C4-2B (cell line): ENCODE measurements around the gene CCDC82.

Experiments used
- H3K27ac ChIP-seq: fragments of 450-650 bp; 2 replicates; pipeline ENCODE4 v1.5.1; 2017
- ZFX ChIP-seq: fragments of 450-650 bp; IDR thresholded peaks from 2 replicates; pipeline ENCODE4 v1.6.1; 2017
- TF ChIP-seq, protein P1 (sequence below): fragments of 450-650 bp; conservative IDR thresholded peaks from 2 replicates; pipeline ENCODE4 v1.5.1; 2017; ENCODE audit warnings: mild to moderate bottlenecking

CCDC82 gene

DNA sequence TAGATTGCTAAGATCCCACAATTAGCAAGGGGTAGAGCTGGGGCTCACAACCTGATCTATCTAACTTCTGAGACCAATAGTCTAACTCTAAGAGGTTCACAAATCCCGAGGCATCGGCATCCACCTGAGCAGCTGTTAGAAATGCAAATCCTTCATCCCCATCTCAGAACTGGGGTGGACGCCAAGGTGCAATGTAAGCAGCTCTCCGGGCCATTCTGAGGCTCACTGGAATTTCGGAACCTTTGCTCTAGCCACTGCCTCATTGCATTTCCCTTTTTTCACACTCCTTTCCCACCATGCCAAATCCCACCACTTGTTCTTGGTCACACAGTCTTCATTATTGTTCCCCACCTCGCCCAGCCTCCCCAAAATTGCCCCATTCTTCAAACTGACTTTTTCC, 76.5 kb downstream of the CCDC82 start:
- no peak for TF ChIP-seq ZFX
- TF ChIP-seq, protein P1, sequence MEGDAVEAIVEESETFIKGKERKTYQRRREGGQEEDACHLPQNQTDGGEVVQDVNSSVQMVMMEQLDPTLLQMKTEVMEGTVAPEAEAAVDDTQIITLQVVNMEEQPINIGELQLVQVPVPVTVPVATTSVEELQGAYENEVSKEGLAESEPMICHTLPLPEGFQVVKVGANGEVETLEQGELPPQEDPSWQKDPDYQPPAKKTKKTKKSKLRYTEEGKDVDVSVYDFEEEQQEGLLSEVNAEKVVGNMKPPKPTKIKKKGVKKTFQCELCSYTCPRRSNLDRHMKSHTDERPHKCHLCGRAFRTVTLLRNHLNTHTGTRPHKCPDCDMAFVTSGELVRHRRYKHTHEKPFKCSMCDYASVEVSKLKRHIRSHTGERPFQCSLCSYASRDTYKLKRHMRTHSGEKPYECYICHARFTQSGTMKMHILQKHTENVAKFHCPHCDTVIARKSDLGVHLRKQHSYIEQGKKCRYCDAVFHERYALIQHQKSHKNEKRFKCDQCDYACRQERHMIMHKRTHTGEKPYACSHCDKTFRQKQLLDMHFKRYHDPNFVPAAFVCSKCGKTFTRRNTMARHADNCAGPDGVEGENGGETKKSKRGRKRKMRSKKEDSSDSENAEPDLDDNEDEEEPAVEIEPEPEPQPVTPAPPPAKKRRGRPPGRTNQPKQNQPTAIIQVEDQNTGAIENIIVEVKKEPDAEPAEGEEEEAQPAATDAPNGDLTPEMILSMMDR, result no peak
- H3K27ac ChIP-seq, result no peak overlapping the region

DNA sequence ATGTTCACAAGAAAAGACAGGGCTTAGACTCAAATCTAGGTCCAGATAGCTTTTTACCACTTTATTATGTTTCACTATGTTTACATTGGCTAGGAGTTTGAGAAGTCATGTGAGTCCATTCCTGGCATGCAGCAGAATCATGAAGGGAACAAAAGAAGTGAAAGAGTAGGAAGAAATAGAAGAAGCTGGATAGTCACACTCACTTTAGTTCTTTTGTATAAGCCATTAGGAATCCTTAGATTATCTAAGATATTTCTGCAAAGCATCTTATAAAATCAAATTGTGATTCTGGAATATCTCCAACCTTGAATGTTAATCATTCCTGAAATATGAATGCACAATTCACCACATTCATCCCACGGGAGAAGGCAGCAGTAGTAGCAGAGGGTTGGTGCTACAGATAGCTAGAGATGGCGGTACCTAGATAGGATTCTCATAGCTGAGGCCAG, 78.6 kb downstream of the CCDC82 start:
- peak overlapping the region; percentile 37; the same call in 1 of the 2 replicates for H3K27ac ChIP-seq
- TF ChIP-seq, protein P1, result no peak
- no peak for TF ChIP-seq ZFX

DNA sequence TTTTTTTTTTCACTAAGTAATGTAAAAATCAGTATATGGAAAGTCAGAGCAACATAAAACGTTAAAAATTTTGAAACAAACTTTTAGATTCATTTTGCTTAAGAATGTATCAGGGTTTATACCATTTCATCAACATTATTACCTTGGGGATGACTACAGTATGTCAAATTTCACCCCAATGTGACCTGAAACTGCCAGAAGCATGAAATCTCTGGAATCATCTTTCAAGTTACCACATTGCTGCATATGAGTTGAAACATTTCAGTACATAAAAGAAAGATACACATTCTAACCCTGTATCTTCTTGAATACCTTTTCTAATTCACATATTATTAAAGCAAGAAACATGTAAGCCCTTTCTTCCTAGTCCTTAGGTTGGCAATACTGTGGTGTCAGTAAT, 79.5 kb downstream of the CCDC82 start:
- H3K27ac ChIP-seq, result no peak overlapping the region
- no peak for TF ChIP-seq ZFX
- TF ChIP-seq, protein P1, result no peak

DNA sequence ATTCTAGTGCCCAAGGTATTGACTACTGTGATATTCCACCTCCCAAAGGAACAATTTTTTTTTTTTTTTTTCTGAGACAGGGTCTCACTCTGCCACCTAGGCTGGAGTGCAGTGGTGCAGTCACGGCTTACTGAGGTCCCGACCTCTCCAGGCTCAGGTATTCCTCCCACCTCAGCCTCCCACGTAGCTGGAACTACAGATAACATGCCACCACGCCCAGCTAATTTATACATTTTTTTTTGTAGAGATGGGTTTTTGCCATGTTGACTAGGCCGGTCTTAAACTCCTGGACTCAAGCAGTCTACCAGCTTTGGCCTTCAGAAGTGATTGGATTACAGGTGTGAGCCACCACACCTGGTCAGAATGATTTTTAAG, 80.1 kb downstream of the CCDC82 start:
- no peak overlapping the region for H3K27ac ChIP-seq
- TF ChIP-seq, protein P1, result no peak
- TF ChIP-seq ZFX, result no peak

DNA sequence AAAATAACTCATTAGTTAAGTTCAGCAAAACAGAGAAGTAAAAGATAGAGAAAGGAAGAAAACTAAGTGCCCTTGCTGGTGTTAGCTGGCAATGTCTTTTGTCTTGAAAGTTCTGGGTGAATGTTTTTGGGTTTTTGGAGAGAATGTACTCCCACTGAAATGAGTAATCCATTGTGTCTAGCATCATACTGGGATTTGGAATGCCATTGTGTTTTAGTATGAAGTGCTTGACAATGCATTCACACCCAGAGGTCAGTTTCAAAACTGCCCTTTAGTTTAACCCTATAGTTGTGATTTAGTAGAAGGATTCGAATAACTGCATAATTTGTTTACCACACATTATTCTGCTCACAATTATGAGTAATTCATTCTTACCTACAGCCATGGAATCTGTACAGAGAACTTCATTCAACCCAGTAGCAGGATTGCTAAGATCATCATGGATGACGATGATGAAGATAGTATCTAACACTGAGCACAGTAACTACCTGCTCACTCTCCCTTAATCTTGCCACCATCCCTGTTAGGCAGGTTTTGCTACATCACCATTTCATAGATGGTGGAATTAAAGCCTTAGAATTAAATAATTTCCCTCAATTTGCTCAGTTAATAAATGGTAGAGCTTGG, 80.6 kb downstream of the CCDC82 start:
- H3K27ac ChIP-seq, result no peak overlapping the region
- TF ChIP-seq, protein P1, result no peak
- TF ChIP-seq ZFX, result no peak

DNA sequence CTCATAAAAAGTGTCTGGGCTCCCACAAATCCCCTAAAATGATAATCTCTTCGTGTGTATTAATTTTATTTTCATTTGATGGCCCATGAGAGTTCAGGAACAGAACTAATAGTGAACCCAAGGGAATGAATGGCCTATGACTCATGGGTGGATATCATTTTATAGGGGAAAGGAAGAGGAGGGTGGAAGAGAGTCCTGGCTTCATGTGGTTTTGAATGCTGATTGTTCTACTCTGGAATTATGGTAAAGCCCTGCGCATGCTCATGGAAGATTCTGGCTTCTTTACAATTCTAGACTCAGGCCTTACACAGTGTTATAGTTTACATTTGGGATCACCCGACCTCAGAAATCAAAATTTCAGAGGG, 82.0 kb downstream of the CCDC82 start:
- H3K27ac ChIP-seq, result no peak overlapping the region
- no peak for TF ChIP-seq ZFX
- TF ChIP-seq, protein P1, result no peak

DNA sequence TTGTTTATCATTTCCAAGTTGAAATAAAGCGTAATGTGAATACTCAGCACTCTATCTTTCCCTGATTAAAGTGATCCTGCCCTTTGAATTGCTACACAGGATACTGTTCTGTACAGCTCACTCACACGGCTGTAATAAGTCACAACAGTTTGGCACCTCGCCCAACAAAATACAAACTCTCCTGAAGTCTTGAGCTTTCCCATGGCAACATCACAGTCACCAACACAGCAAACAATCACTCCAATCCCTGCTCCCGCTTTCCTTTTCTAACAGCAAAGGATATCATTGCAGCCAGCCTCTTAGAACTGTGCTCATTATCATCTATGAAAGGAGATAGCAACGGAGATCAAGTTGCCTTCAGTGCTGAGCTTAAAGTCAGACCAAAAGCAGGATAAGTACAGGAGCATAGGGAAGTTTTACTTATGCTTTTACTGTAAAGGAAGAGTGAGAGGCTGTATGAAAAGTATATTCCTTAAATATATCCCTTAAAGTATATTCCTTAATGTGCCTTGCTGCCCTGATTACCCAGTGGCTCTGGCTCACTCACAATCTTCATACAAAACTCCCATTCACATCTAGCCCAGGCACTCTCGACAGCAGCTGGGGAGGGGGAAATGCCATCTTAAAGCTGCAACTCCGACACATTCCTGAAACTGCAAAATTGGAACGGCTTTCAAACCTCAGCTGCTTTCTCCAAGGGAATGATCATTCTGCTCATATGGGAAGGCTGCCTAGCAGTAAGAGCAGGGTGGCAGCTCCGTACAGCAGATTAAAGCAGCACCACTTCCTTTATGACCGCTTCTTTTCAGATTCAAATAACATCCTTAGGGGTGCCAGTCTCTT, 82.6 kb downstream of the CCDC82 start:
- TF ChIP-seq, protein P1, result no peak
- no peak for TF ChIP-seq ZFX
- H3K27ac ChIP-seq, result no peak overlapping the region
